Raji (cell line): ENCODE results near the gene P4HA2.

ENCODE experiments used
- POLR2A ChIP-seq: IDR thresholded peaks from 2 replicates; pipeline ENCODE4 v1.6.1; 2011; ENCODE audit warnings: low read depth, low read length, control low read depth; ENCODE audit not compliant: insufficient read depth

P4HA2 gene

DNA sequence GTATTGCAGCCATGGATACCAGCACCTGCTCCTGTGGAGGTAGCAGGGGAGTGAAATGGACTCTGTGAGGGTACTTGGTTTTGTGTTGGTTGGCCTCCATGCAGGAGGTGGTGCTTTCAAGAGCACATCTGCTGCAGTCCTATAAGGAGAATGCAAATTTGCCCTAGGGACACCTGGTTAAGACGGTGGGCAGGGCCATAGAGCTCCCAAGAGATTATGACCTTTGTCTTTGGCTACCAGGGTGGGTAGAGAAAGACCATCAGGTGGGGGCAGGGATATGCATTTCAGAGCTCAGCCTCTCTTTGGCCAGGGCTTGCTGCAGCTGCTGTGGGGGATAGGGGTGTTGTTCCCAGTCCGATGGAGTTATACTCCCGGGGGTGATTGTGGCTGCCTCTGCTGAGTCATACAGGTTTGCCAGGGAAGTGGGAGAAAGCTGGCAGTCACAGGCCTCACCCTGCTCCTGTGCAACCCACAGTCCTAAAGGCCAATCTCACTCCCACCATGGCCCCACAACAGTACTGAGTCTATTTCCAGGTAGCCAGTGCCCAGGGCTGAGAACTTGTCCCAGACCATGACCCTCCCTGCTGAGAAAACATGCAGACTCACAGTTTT is 15.8 kb upstream of the P4HA2 start:
- no peak for TF ChIP-seq POLR2A

DNA sequence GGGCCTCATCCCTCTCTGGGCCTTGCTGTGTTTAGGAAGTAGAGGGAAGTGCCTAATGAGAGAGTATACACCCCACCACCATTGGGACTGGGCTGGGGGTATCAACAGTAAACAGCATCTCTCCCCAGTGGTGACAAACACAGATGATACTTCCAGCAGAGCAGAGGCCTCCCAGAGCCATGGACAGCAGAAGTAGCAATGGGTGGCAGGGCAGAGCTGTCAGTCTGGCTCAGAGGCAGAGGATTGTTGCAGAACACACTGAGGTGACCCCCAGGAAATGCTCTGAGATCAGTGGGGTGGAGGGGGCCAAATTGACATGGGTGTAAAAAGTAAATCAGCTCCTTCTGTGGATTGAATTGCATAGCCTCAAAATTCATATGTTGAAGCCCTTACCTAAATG is 12.1 kb upstream of the P4HA2 start:
- no peak for TF ChIP-seq POLR2A

GRCh38 chr5:132238901-132239500 is 11.3 kb upstream of the P4HA2 start:
- TF ChIP-seq POLR2A: no peak

- TF ChIP-seq POLR2A: no peak
These were observed 10.6 kb upstream of the P4HA2 start for GRCh38 chr5:132238169-132238744.

- no peak for TF ChIP-seq POLR2A
These were observed 10.0 kb upstream of the P4HA2 start for GRCh38 chr5:132237670-132238069.

- no peak for TF ChIP-seq POLR2A
These were observed 9.5 kb upstream of the P4HA2 start for GRCh38 chr5:132237141-132237540.

- TF ChIP-seq POLR2A: no peak
These were observed 7.7 kb upstream of the P4HA2 start for GRCh38 chr5:132235340-132235739.

DNA sequence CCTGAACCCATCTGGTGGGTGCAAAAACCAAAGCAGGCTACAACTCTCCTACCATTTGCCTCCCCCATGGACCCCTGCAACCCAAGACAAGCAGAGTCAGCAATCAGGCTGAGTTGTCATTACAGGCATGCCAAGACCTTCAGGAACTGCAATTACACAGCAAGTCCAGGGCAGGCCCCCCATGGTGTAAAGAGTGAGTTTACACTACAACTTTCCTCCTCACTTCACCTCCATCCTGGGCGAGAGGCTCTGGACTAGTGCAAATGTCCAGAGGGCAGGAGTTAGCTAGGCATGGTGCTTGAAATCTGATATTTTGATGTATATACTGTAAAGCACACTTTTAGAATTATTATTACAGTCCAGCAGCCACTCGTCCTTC is 7.0 kb upstream of the P4HA2 start:
- TF ChIP-seq POLR2A: no peak

DNA sequence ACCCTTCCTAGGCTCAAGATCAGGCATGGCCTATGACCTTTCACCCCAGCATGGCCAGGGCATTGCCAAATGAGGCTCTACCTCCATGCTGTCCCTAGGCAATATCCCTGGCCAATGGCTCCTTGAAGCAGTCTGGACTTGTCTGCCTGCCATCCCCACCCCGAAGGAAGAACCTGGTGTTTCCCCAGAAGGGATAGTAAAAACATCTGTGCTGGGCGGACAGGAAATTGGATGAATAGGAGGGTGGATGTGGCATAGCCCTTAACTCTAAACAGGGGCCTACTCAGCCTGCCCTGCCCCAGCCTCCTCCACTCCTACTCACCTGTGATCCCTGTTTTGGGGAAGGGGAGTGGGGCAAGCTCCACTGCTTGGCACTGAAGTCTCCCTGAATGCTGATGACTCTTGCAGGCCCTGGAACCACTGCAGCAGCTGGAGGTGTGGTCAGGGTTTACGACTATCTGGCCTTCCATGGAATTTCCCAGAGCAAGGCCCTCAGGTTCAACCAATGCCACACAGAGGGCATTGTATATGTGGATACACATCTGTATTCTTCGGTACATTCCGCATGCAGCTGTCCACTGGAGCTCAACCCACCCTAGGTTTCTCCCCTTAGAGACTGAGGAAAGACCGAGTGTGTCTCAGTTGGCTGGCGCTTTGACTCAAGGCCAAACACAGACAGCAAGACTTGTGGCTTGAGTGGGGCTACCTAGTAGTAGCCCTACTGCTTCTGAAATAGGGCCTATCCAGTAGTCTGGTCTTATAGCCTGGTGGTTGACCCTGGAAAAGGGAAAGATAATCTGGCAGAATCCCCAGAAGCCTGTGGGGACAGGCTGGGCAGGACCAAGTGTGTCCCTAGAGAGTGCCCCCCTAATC is 6.4 kb upstream of the P4HA2 start:
- no peak for TF ChIP-seq POLR2A

GRCh38 chr5:132233081-132233480 is 5.4 kb upstream of the P4HA2 start:
- TF ChIP-seq POLR2A: no peak

GRCh38 chr5:132232465-132232864 is 4.8 kb upstream of the P4HA2 start:
- no peak for TF ChIP-seq POLR2A

GRCh38 chr5:132230871-132231270 is 3.2 kb upstream of the P4HA2 start:
- TF ChIP-seq POLR2A: no peak

DNA sequence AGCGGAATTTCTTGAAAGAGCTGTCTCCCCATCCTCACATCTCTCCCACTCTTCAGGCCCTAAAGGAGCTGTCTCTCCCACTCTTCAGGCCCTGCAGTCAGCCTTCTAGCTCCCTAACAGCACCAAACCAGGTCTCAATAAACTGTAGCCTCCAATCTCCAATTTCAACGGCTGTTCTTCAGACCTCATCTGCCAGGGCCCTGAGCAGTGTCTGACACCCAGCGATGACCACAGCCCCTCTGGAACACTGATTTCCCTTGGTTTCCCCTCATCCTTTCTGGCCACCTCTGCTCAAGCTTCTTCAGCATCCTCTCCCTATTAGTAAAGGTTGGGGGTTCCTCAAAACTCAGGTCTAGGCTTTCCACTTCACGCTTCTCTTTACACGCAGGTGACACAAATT is 1.6 kb upstream of the P4HA2 start:
- no peak for TF ChIP-seq POLR2A

- TF ChIP-seq POLR2A: no peak
These were observed 785 bp upstream of the P4HA2 start for GRCh38 chr5:132228241-132229035.

DNA sequence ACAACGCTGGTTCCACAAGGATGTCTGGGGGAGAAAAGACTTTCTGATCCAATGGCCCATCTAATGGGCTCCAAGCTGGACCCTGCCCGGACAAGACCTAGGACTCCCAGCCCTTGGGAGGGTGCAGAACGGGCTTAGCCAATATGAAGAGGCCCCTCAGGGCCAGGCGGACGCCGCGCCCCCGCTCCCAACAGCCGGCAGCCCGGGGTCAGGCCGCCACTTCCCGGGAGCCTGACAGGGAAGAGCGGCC is 493 bp downstream of the P4HA2 start:
- no peak for TF ChIP-seq POLR2A
